Endothelial cell of umbilical vein (primary cell): ENCODE measurements around the gene ZNF530.

Experiments used
- MAX ChIP-seq: IDR thresholded peaks from 2 replicates; pipeline ENCODE4 v1.6.1; 2011; ENCODE audit not compliant: insufficient read depth, insufficient read length
- POLR2A ChIP-seq: IDR thresholded peaks from 2 replicates; pipeline ENCODE4 v1.6.1; 2012; ENCODE audit warnings: low read depth, mild to moderate bottlenecking, control low read depth, low read length

GRCh38 chr19:57615346-57615745 lies 15.7 kb downstream of the ZNF530 start:
- TF ChIP-seq MAX, result no peak
- TF ChIP-seq POLR2A, result no peak
